SK-N-SH (cell line): Measurements from ENCODE around the gene MVB12A. TPM values are rescaled to one million over a fixed set of nuclear protein-coding genes. Genes with fewer than 3 reads are reported as not detected.

Experiments
- CTCF ChIA-PET: fragments of 300-600, 350-600 bp; formaldehyde crosslinking; extraction: SDS; loops from one replicate; lab custom pipeline; 2021; lab: Yijun Ruan, JAX
- POLR2A ChIA-PET: fragments of 350-600 bp; sonication (Branson Sonifier 250); formaldehyde crosslinking; extraction: SDS; loops from one replicate; lab custom pipeline; 2020; ENCODE audit warnings: antibody characterized with exemption, inconsistent platforms; lab: Yijun Ruan, JAX
- DNase-seq: peaks from one replicate; pipeline ENCODE4 v3.0.0; 2012
- H2AFZ ChIP-seq: fragments of 200-600 bp; sonication (generic); 2 replicates; pipeline ENCODE4 v1.8.1; 2016; ENCODE audit warnings: antibody characterized with exemption, mild to moderate bottlenecking, low read depth
- H3F3A ChIP-seq: fragments of 200-600 bp; sonication (generic); replicated peaks from 2 replicates; pipeline ENCODE3; 2016; ENCODE audit warnings: antibody characterized with exemption, mild to moderate bottlenecking; ENCODE audit not compliant: insufficient read depth
- H3K27ac ChIP-seq, 2 experiments: fragments of 200-500 bp in 1 of 2; fragments of 200-600 bp in 1 of 2; sonication (Bioruptor generic) in 1 of 2; sonication (generic), shearing (Covaris generic) in 1 of 2; 2 replicates each; pipeline versions ENCODE4 v1.5.1 to v1.6.1; 2014 to 2016; ENCODE audit warnings: low read depth in 2 of 2, inconsistent platforms in 1 of 2, low read length in 1 of 2, mild to moderate bottlenecking in 1 of 2, mixed read lengths in 1 of 2
- H3K27me3 ChIP-seq: fragments of 200-600 bp; sonication (generic), shearing (Covaris generic); 2 replicates; pipeline ENCODE4 v1.6.1; 2016; ENCODE audit warnings: mixed run types; ENCODE audit not compliant: insufficient read depth
- H3K36me3 ChIP-seq, 2 experiments: fragments of 200-500 bp in 1 of 2; fragments of 200-600 bp in 1 of 2; sonication (Bioruptor generic) in 1 of 2; sonication (generic) in 1 of 2; replicated peaks in 1 of 2; 2 replicates each; pipeline versions ENCODE3 to v1.5.1; 2014 to 2016; ENCODE audit warnings: low read length in 1 of 2, mild to moderate bottlenecking in 1 of 2; ENCODE audit not compliant: insufficient read depth in 2 of 2, control insufficient read depth in 1 of 2
- H3K4me1 ChIP-seq, 2 experiments: fragments of 200-500 bp in 1 of 2; fragments of 200-600 bp in 1 of 2; sonication (Bioruptor generic) in 1 of 2; sonication (generic), shearing (Covaris generic) in 1 of 2; 2 replicates each; pipeline versions ENCODE4 v1.5.1 to v1.6.1; 2014 to 2016; ENCODE audit warnings: low read depth in 1 of 2, low read length in 1 of 2, mixed run types in 1 of 2; ENCODE audit not compliant: insufficient read depth in 2 of 2, control insufficient read depth in 1 of 2
- H3K4me2 ChIP-seq: fragments of 200-600 bp; sonication (generic), shearing (Covaris generic); 2 replicates; pipeline ENCODE4 v1.6.1; 2017; ENCODE audit warnings: mixed run types
- H3K4me3 ChIP-seq, 2 experiments: fragments of 200-500 bp in 1 of 2; fragments of 200-600 bp in 1 of 2; sonication (Bioruptor generic) in 1 of 2; sonication (generic), shearing (Covaris generic) in 1 of 2; 2 replicates each; pipeline versions ENCODE4 v1.5.1 to v1.8.1; 2014 to 2016; ENCODE audit warnings: low read depth in 2 of 2, inconsistent platforms in 1 of 2, low read length in 1 of 2, mild to moderate bottlenecking in 1 of 2, mixed read lengths in 1 of 2, moderate library complexity in 1 of 2
- H3K79me2 ChIP-seq: fragments of 200-600 bp; sonication (generic); 2 replicates; pipeline ENCODE4 v1.8.1; 2017; ENCODE audit warnings: mild to moderate bottlenecking; ENCODE audit not compliant: insufficient read depth
- H3K9ac ChIP-seq: fragments of 200-600 bp; sonication (generic); 2 replicates; pipeline ENCODE4 v1.6.1; 2017; ENCODE audit warnings: mixed run types
- H3K9me2 ChIP-seq: fragments of 200-600 bp; sonication (generic); 2 replicates; pipeline ENCODE4 v1.6.1; 2017; ENCODE audit warnings: mixed run types
- H3K9me3 ChIP-seq: fragments of 200-600 bp; sonication (generic); 2 replicates; pipeline ENCODE4 v1.6.1; 2017; ENCODE audit warnings: mixed run types, mild to moderate bottlenecking, moderate library complexity
- H4K20me1 ChIP-seq: fragments of 200-600 bp; sonication (generic); 2 replicates; pipeline ENCODE4 v1.6.1; 2017; ENCODE audit warnings: mild to moderate bottlenecking, mixed run types; ENCODE audit not compliant: insufficient read depth
- CHD2 ChIP-seq: fragments of 150-350 bp; IDR thresholded peaks from 2 replicates; pipeline ENCODE4 v1.6.1; 2018; ENCODE audit warnings: low read length; ENCODE audit not compliant: partially characterized antibody
- EP300 ChIP-seq, 2 experiments: IDR thresholded peaks; 2 replicates each; pipeline versions ENCODE4 v1.4.0 to v1.6.1; 2012; ENCODE audit warnings: borderline replicate concordance in 1 of 2, low read depth in 1 of 2, low read length in 1 of 2
- EZH2phosphoT487 ChIP-seq: fragments of 200-600 bp; sonication (generic); IDR thresholded peaks from 2 replicates; pipeline ENCODE4 v1.6.1; 2017; ENCODE audit warnings: low read depth, mixed run types, mild to moderate bottlenecking, antibody characterized with exemption, moderate library complexity, borderline replicate concordance
- FOSL2 ChIP-seq: IDR thresholded peaks from 2 replicates; pipeline ENCODE4 v1.4.0; 2012; ENCODE audit warnings: low read depth, mild to moderate bottlenecking, moderate library complexity, borderline replicate concordance
- FOXJ3 ChIP-seq: sonication (generic); formaldehyde crosslinking; IDR thresholded peaks from 2 replicates; pipeline ENCODE4 v1.5.1; 2020; ENCODE audit warnings: mild to moderate bottlenecking, missing genetic modification reagents
- FOXM1 ChIP-seq: IDR thresholded peaks from 2 replicates; pipeline ENCODE4 v1.4.0; 2012; ENCODE audit warnings: low read depth, mild to moderate bottlenecking
- GABPA ChIP-seq: IDR thresholded peaks from 2 replicates; pipeline ENCODE4 v1.4.0; 2012; ENCODE audit warnings: low read depth, mild to moderate bottlenecking
- IRF3 ChIP-seq: fragments of 150-350 bp; IDR thresholded peaks from 2 replicates; pipeline ENCODE4 v1.6.1; 2016; ENCODE audit warnings: mild to moderate bottlenecking, low read depth, low read length
- MEF2A ChIP-seq: IDR thresholded peaks from 2 replicates; pipeline ENCODE4 v1.4.0; 2012; ENCODE audit warnings: low read depth, borderline replicate concordance
- NFIC ChIP-seq: IDR thresholded peaks from 2 replicates; pipeline ENCODE4 v1.4.0; 2012; ENCODE audit warnings: borderline replicate concordance
- NRF1 ChIP-seq: IDR thresholded peaks from 2 replicates; pipeline ENCODE4 v1.6.1; 2012; ENCODE audit warnings: low read depth, mild to moderate bottlenecking, low read length
- PBX3 ChIP-seq: IDR thresholded peaks from 2 replicates; pipeline ENCODE4; 2012
- RAD21 ChIP-seq: IDR thresholded peaks from 2 replicates; pipeline ENCODE4 v1.6.1; 2012; ENCODE audit warnings: mild to moderate bottlenecking, low read length
- RCOR1 ChIP-seq: fragments of 150-350 bp; IDR thresholded peaks from 2 replicates; pipeline ENCODE4 v1.6.1; 2017; ENCODE audit warnings: antibody characterized with exemption, low read length
- RXRA ChIP-seq: IDR thresholded peaks from 2 replicates; pipeline ENCODE4 v1.4.0; 2012; ENCODE audit warnings: low read depth, mild to moderate bottlenecking, borderline replicate concordance
- TAF1 ChIP-seq: IDR thresholded peaks from 2 replicates; pipeline ENCODE4 v1.6.1; 2012; ENCODE audit warnings: low read depth, mild to moderate bottlenecking, low read length, moderate library complexity, borderline replicate concordance
- TCF12 ChIP-seq: IDR thresholded peaks from 2 replicates; pipeline ENCODE4 v1.4.0; 2012
- USF1 ChIP-seq: IDR thresholded peaks from 2 replicates; pipeline ENCODE4 v1.4.0; 2012; ENCODE audit warnings: low read depth, borderline replicate concordance
- USF2 ChIP-seq: fragments of 150-350 bp; IDR thresholded peaks from 2 replicates; pipeline ENCODE4 v1.6.1; 2017; ENCODE audit warnings: antibody characterized with exemption, low read length, low read depth, borderline replicate concordance
- WGBS: methylation state at CpG from one replicate; pipeline ENCODE4 v1.1.6; 2017; ENCODE audit warnings: low lambda C conversion rate; 5-methylcytosine and 5-hydroxymethylcytosine counted together
- polyA plus RNA-seq, 3 experiments: library from polyadenylated mRNA; depleted of rRNA; stranded (reverse); fragments of >200 nt; gene quantifications; 2 replicates each; pipeline ENCODE4 v1.2.3, GENCODE V29; 2012

Gene MVB12A
- polyA plus RNA-seq, 1 of the 3 experiments (the other 2 are of a cell fraction) = 63.9 TPM

GRCh38 chr19:17454576-17455071 is 34.8 kb downstream of the MVB12A start:
- TF ChIP-seq RAD21 = no peak
- no peak for TF ChIP-seq TCF12
- no peak for TF ChIP-seq USF2
- no peak for TF ChIP-seq FOXM1
- no peak for TF ChIP-seq TAF1
- Histone ChIP-seq H3K9ac (no peak overlapping the region), H3K79me2 (no peaks in the 10 kb centered on the region), H3K4me2 (no peak overlapping the region), H3F3A (no peaks in the 10 kb centered on the region), H2AFZ (no peak overlapping the region), H3K27ac (no peak overlapping the region), H3K9me3 (no peaks in the 10 kb centered on the region), H4K20me1 (no peaks in the 10 kb centered on the region), H3K4me1 (no peaks in the 10 kb centered on the region; a peak in 1 of 4 replicates), H3K9me2 (no peaks in the 10 kb centered on the region), H3K27me3 (peaks cover 28% of the 10 kb centered on the region), H3K36me3 (no peaks in the 10 kb centered on the region), H3K4me3 (no peak overlapping the region)
- peak; percentile 52 for DNase-seq
- CTCF ChIA-PET = interaction anchor here (0.9 to 1.5 kb wide), 11 partner anchors 11 to 404 kb away, joined by 3 to 14 read pairs (median 3); no protein-coding TSS in a partner anchor
- POLR2A ChIA-PET = no interaction called here
- WGBS = 6% methylated on average over 11 of the region's 13 CpGs

GRCh38 chr19:17455308-17456123 is 35.7 kb downstream of the MVB12A start:
- no peaks in the 10 kb centered on the region for H3F3A ChIP-seq

More at GRCh38 chr19:17455308-17456123, 35.7 kb downstream of the MVB12A start:
- WGBS = 12% methylated on average over 17 of the region's 58 CpGs
- POLR2A ChIA-PET = no interaction called here
- Histone ChIP-seq H3K4me3 (no peak overlapping the region), H3K9me2 (no peaks in the 10 kb centered on the region), H3K9ac (no peak overlapping the region), H3K79me2 (no peaks in the 10 kb centered on the region), H3K27me3 (peaks cover 28% of the 10 kb centered on the region), H3K36me3 (no peaks in the 10 kb centered on the region), H3K4me2 (no peak overlapping the region), H3K9me3 (no peaks in the 10 kb centered on the region), H3K4me1 (no peaks in the 10 kb centered on the region; a peak in 1 of 4 replicates), H3K27ac (no peak overlapping the region), H2AFZ (no peak overlapping the region), H4K20me1 (no peaks in the 10 kb centered on the region)
- CTCF ChIA-PET = interaction anchor here (1.4 to 1.5 kb wide), 2 partner anchors 41 to 196 kb away, joined by 3 read pairs; no protein-coding TSS in a partner anchor
- TF ChIP-seq USF1 = no peak
- no peak for TF ChIP-seq PBX3
- TF ChIP-seq NRF1 = no peak
- TF ChIP-seq CHD2 = no peak
- TF ChIP-seq NFIC = no peak
- no peak for TF ChIP-seq EZH2phosphoT487
- no peak for TF ChIP-seq RCOR1
- no peak for TF ChIP-seq FOSL2
- no peak for TF ChIP-seq EP300 (IDR thresholded peaks at IDR 0.05; ENCODE audit: borderline replicate concordance in 1 of 2, low read depth in 1 of 2, low read length in 1 of 2)
- no peak for TF ChIP-seq FOXM1
- TF ChIP-seq RXRA = no peak
- TF ChIP-seq TAF1 = no peak
- no peak for TF ChIP-seq IRF3
- no peak for TF ChIP-seq FOXJ3 (CRISPR knock-in tag)
- TF ChIP-seq RAD21 = no peak
- TF ChIP-seq MEF2A = no peak
- TF ChIP-seq GABPA = no peak
- peak; percentile 65 for DNase-seq
